GM21423 (cell line): Measurements from ENCODE around the gene FGF10.

Source experiments
- ATAC-seq: cut with Tn5 transposase; IDR thresholded peaks from one replicate; pipeline ENCODE4 v1.9.1; 2021; ENCODE audit warnings: mild to moderate bottlenecking, moderate library complexity; ENCODE audit not compliant: unreplicated experiment

Gene FGF10

DNA sequence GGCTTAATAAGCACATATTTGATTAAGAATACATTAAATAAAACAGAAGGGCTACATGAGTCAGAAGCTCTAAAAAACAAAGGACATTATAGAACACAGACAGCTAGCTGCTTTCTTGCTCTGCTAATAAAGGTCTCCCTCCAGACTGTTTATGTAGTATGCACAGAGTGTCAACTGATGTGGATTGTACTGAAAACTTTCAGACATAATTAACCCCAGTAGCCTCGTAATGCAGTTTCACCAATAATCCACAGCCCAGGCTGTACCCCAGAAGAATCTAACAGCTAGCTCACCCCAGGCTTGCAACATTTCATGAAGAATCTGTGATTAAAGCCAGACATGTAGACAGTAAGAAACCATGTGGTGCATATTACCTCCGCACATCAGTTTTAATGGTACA, 30.8 kb downstream of the FGF10 start:
- ATAC-seq, result no peak

DNA sequence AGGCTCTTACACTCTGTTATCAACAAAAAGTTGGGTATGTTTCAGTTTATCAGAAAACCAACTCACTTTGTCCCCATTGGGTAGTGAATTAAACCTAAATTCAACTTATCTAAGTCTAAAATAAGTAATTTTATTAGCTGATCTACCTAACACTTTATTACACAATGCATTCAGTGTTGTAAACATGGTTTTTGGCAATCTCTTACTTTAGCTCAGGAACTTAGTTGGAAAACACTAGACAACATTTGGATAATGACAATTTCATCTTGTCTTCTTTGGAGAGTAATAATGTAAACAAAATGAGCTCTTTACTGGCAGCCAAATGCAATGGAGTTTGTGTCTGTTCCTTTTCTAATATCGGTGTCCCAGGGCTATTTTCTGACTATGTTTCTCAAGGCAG, 33.0 kb downstream of the FGF10 start:
- ATAC-seq, result no peak

DNA sequence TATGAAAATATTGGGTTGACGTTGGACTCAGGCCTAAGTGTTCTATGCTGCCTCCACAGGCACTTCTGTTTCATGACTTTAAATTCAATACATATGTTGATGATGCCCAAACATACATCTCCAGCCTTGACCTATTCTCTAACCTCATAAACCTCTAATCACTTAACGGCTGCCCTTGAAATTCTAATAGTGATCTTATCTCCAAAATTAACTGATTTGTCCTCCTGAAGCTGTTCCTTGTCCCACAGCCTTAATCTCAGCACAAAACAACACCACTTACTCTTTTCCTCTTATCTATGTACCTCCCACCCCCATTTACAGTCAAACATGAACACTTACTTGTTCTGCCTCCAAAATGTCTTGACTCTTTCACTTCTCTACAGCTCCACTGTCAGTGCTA, 43.3 kb downstream of the FGF10 start:
- no peak for ATAC-seq

DNA sequence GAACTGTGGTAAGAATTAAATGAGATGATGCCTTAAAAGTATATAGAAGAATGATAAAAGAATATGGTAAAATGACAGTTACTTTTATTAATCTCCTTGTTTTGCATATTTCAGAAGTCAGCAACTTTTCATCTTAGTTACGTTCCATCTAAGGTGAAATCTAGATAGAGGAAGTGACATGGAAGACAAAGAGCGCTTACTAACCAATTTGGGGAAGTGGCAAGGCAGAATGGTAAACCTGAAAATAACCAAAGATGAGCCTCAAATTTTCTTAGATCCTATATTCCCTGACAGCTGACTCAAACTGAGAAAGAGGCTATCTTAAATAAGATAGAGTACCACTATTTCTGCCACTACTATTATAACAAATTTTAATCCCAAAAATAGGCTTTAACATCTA, 52.5 kb downstream of the FGF10 start:
- ATAC-seq, result peak; percentile 40

DNA sequence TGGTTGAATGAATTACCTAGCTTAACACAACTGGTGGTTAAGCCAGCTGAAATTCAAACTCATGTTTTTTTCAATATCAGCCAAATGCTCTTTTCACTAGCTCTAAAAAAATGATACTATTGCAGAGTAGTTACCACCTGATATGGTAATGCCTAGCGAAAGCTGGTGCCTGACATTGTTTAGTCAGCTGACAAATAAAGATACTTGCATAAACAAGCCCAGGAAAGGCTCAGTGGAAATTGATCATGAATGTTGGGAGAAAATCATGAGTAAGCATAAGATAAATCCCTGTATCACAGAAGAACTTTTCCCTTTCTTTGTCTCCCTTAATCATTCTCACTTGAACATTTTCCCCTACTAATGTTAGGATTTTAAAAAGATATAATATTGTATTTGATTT, 54.6 kb downstream of the FGF10 start:
- ATAC-seq, result no peak

DNA sequence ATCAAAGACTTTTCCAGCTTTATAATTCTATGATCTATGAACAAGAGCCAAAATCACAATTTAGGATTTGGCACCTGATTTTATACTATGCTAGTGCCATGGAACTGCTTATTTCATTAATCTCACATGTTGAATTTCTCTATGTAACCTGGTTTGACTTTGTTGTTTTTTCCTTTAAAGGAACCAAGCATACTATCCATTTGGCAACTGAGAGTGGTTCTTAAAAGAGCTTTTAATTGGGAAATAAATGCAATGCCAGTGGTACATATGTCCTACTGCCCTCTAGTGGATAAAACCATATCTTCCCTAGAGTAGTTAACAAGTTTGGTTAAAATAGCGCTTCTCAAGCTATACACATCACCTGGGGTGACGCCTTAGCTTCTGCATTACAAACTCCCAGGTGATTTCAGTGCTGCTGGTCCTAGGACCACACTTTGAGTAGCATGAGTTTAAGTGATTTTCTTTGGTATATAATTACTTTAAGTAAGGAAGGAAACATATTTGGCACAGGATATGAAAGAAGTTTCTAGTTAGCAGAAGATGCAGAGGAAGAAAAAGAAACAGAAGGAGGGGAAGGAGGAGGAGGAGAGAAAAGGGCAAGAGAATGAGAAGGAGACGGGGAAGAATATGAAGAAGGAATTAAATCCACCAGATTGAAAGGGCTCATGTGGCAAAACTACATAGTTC, 56.8 kb downstream of the FGF10 start:
- peak; percentile 68 for ATAC-seq

DNA sequence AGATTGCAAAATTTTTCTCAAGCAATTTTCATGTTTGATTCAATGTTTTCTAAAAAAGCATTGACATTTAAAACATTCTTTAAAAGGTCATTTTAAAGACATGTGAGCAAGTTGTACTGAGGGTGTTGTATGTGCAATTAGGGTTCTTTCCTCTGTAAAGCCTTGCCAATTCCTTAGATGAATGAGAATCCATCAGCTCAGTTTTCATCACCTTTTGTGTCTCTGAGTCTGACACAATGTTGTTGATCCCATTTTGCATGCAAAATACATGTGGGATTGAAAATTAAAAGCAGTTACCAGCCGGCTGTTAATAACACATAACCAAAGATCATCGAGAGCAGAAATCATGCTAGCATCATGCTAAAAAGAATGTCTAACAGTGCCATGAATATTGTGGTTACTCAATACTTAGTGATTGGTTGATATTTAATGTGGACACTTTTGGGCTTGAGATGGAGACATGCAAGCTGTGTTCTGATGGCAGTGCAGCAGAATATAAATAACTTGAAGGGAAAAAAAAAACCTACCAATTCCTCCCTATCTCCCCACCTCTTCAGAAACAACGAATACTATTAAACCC, 57.7 kb downstream of the FGF10 start:
- ATAC-seq, result no peak

DNA sequence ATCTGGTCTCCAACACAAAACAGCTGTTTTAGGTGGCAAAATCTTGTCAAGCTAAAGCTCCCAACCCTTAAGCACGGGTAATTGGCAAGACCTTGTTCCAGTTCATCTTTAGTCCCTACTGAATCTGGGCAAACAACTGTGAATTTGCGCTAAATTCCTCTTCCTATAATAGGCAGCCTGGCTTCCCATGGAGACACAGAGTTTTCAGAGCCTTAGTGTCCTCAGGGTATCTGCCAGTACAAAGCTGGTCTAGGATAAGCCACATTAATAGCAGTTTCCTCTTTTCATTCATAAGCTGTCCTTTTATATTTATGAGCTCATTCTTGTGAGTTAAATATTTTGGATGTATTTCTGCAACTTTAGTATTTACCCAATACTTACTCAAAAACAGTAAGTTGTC, 59.5 kb downstream of the FGF10 start:
- no peak for ATAC-seq

DNA sequence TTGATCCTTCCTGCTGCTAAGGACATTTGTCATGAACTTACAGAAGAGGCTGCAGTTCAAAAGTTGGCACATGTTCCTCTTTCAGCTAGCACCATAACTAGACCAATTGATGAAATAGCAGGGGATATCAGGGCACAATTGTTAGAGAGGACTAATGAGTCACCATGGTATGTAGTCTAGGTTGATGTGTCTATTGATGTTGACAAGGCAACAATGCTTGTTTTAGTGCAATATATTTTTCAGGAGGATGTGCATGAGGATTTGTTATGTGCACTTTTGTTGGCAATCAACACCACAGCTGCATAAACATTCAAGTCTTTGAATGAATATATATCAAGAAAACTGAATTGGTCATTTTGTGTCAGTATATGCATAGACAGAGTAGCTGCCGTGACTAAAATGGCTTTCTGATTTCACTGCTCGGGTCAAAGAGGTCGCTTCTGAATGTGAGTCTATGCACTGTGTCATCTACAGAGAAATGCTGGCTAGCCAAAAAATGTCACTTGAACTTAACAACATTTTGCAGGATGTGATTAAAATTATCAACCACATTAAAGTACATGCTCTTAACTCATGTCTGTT, 68.0 kb downstream of the FGF10 start:
- ATAC-seq, result no peak

DNA sequence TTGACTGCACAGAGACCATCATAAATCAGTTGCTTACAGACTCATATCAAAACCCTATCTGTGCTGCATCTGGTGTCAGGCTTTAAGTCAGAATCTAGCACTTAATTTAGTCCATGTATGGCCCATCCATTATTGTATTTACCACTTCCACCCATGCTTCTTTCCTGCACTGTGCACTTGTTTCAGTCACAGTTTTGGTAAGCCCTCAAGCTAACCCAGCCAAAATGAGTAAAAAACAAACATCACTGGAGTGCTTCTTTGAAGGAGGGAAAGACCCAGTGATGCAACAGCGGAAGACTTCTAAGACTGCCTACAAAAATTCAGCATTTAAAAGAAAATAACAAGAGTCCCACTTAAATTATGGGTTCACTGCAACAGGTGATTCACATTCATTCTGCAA, 69.0 kb downstream of the FGF10 start:
- ATAC-seq, result no peak

DNA sequence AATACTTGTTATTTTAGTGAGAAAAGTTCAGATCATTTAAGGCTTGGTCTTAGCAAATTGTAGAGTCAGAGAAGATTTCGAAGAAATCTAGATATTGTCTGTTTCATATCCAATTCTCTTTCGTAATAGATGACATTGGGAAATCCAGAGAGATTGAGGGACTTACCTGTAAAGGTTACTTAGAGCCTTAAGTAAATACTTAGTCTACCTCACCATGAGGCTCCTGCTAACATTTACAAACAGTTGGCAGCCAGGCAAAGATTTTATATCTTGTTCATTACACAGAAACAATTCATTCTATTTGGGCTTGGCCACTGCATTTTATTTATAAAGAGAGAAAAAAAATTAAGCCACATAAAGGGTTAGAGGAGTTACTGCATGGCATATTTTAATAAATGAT, 70.3 kb downstream of the FGF10 start:
- ATAC-seq, result no peak

DNA sequence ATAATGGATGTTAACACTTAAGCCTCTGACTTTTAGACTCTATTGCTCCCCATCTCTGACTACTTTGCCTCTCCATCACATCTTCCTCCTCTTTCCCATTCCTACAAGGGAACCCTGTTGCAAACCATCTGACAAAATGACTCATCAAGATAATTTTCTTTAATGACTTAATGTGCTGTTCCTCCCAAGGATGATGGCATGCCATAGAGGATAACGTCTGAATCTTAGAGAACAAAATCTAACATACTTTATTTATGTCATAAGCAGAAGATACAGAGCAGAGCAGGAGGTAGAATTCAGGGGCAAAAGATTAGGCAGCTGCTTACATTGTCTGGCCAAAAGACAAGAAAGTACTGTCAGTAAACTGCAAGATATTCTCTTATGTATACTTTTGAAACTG, 76.8 kb downstream of the FGF10 start:
- no peak for ATAC-seq

DNA sequence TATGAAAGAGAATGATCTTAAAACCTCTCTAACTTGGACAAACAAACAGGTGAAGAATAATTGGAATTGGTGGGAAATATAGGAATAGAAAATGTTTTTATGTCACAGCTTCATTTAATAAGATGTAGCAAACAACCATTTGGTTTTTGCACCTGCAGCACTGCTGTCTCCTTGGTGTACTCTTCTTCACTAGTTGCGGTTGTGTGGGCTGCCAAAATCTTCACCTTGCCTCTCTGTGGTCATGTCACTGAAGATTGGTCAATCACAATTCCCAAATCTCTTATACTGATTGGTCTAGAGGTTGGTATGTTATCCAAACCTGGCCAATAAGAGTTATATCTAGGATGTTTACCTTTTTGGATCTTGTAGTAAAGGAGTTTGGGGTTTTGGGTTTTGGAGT, 88.7 kb downstream of the FGF10 start:
- ATAC-seq, result no peak

DNA sequence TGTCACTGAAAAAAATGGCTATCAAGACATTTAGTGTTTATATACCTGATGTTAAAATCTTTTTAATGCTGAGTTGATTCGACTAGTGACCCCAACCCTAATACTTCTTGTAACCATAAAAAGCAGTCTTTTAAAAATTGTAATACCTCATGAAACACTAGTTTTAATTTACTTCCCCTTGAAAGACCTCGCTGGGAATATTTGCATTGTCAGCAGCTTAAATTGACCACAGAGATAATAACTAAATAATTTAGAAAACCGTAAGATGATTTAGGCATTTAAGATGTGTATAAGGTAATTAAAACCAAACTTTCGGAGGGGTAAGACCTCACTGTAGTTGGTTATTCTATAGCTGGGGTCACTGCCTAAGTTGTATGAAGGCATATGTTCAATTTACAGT, 89.8 kb downstream of the FGF10 start:
- no peak for ATAC-seq

DNA sequence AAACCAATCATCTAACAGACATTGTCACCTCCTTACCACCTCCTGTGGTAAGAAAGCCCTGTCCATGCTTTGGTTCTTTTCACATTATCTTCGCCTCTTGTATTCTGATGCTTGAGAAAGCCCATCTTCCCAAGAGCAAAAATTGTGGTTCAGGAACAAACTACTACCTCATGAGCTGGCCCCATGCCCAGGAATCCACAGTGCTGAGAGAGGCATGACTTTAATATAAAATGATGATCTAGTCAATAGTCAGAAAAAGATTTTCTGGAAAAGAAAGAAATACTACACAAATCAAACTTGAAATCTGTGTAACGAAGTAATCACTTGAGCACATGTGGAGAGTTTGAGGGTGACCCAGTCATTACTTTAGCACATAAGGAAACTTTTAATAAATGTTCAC, 94.7 kb downstream of the FGF10 start:
- no peak for ATAC-seq

DNA sequence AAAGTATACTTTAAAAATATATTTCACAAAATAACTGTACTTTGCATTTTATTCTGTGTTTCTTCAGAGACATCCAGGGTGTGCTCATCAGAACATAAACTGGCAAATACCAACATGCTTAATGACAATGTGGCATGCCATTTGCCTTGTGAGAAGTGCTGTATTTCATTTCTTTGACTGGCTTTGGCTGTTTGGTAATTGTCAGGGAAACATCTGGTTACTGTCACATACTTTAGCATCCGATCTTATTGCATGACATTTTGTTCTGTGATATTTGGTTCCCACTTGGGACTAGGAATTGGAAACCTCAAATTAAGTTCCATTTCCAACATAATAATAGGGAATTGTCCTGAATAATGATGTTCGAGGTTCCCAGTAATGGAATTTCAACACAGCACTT, 96.5 kb downstream of the FGF10 start:
- ATAC-seq, result no peak

DNA sequence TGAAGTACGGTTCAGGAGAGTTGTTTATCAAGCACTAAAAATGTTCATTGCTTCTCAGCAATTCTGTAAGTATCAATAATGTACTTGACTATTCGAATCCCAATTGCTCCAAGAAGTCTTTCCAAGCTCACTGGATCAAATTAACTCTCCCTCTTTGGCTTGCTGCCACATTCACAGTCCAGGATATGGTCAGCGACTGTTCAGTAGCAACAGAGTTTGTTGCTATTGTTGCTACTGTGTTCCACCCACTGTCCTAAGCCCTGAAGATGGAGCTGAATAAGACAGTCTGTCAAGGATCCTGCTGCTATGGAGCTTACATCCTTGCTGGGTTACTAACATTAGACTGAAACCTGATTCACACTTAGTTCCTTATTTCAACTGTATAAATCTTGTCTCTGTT, 110.8 kb downstream of the FGF10 start:
- ATAC-seq, result no peak

DNA sequence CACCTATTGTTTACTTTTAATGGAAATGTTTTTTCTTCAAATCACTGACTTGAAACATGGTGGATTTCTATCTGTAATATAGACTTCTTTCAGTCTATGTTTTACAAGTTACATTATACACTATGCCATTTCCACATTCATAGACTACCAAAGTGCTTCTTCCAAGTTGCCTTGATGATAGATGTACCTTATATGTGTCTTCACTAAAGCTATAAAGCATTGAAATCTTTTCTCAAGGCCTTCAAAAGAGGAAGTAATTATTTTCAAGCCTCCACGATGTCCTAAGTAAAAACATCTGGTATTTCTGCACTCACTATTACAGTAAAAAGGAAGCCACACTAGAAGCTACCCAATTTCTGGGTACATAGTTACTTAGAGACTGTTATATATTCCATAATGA, 113.3 kb downstream of the FGF10 start:
- ATAC-seq, result no peak

DNA sequence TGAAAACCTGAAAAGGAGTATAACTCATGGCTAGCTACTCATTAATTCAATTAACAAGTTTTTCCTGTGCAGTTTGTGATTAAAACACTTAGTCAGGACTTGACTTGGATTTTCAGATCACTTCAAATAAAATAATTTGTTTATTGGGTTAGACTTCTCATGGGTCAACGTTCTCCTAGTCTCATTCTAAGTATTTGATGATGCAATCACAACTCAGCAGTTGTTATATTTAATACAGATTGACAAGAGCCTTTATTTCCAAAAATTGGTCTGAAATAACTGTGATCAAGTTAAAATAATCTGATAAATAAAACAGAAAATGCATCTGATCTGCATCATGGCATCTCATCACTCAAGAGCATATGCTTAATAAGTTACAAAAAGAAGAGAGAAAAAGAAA, 113.9 kb downstream of the FGF10 start:
- ATAC-seq, result no peak

DNA sequence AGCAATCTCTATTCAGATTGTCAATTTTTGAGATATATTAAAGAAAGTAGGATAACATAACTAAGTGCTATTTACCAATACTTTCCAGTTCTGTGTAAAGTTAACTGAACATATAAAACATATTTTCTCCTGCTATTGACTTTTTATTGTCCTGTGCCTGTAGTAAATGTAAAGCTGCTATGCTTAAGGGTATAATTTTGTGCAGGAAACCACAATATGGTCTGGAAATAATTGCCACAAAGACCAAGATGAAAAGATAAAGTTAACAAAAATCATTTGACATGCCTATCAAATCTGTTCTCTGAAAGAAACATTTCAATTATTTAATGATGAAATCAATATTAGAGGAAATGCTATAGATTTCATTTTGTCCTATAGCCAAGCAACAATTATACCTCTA, 121.3 kb downstream of the FGF10 start:
- no peak for ATAC-seq

DNA sequence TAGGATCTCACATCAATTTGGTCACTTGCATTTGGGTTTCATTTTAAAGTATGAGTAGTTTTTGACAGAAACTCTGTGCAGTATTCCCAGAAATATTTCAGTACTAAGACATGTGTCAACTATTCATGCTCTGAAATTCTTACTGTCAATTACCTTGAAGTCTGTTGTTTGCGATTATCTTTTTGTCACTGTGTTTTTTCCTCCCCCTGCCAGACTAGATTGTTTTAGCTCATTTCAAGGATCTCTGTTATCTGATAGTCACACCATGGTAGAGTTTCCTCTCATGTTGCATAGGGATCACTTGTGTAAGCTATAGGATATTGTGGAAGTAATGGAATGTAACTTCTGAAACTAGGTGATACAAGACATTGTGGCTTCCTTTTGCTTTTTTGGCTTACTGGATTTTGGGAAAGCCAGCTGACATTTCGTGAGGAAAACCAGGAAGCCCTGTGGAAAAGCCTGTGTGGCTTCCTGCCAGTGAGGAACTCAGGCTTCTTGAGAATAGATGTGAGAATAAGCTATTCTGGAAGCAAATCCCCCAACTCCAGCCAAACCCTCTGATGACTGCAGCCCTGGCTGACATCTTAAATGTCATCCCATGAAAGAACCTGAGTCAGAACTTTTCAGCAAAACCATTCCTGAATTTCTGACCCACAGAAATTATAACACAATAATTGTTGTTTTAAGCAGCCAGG, 122.2 kb downstream of the FGF10 start:
- ATAC-seq, result no peak

DNA sequence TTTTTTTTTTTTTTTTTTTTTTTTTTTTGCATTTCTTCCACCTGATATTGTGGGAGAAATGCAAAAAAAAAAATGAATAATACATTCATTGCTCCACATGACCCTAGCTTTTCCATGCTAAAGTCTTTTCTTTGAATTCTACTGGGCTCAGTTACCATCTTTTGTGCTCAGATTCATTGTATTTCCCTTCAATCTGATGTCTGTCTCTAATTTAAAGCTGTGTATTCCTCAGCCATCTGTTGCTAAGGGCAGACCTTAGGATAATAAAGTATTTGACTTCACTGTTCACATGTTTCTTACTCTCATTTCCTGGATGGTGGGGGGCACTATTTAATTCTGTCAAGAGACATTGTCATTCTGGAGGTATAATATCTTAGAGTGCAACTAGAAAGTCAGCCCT, 123.5 kb downstream of the FGF10 start:
- no peak for ATAC-seq
